T follicular helper cell (primary cell): Measurements from ENCODE around the gene FAM83G.

Experiments used
- DNase-seq: peaks from one replicate; pipeline ENCODE4 v3.0.0-alpha.2; 2020; ENCODE audit warnings: low read depth

Gene FAM83G

GRCh38 chr17:19009970-19010369, 5.4 kb upstream of the FAM83G start:
- DNase-seq: no peak

DNA sequence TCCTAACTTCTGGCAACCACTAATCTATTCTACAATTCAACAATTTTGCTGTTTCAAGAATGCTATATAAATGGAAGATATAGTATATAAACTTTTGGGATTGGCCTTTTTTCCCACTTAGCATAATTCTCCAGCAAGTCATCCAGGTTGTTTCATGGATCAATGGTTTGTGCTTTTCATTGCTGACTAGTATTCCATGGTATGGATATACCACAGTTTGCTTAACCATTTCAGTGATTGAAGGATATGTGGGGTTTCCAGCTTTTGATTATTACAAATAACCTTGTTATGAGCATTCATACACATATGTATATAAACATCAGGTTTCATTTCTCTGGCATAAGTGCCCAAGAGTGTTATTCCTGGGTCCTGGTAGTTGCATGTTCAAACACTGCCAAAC, 2.1 kb upstream of the FAM83G start:
- no peak for DNase-seq

GRCh38 chr17:19005789-19006430, 1.3 kb upstream of the FAM83G start:
- no peak for DNase-seq

- DNase-seq: no peak
Measured at GRCh38 chr17:19005137-19005773, 691 bp upstream of the FAM83G start.

- peak; percentile 11 for DNase-seq
Measured at GRCh38 chr17:19003543-19004420, 782 bp downstream of the FAM83G start.

GRCh38 chr17:19002805-19003542, 1.6 kb downstream of the FAM83G start:
- DNase-seq: no peak

DNA sequence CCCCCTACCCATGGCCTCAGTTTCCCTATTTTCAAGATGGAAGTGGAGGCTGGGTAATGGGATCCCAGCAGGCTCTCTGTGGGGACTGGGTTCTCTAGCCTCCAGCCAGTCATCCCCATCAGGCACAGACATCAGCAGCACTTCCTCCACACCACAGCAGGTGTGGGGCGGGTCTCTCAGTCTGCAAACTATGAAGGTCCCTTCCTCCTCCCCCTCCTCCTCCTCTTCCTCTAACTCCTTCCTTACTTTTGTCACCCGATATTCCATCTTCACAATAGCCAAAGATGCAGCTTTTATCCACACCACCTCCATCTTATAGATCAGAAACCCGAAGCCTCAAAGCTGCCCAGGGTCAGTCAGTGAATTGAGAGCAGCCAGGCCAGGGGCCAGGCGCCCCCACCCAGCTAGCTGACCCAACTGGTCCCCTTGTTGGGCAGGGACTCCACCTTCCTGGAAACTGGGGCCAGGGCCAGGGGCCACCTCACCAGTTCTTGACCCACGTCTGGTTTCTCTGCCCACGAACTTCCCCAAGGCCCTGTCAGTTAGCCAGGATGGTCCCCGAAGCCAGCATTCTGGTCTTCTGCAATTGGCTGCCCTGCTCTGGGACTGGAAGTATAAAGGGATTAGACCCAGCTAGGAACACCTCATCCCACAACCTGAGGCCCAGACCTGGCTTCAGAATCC, 2.5 kb downstream of the FAM83G start:
- no peak for DNase-seq

GRCh38 chr17:19000531-19001325, 3.8 kb downstream of the FAM83G start:
- DNase-seq: no peak

- DNase-seq: no peak
Measured at GRCh38 chr17:18999911-19000310, 4.7 kb downstream of the FAM83G start.

- no peak for DNase-seq
Measured at GRCh38 chr17:18999394-18999793, 5.2 kb downstream of the FAM83G start.

DNA sequence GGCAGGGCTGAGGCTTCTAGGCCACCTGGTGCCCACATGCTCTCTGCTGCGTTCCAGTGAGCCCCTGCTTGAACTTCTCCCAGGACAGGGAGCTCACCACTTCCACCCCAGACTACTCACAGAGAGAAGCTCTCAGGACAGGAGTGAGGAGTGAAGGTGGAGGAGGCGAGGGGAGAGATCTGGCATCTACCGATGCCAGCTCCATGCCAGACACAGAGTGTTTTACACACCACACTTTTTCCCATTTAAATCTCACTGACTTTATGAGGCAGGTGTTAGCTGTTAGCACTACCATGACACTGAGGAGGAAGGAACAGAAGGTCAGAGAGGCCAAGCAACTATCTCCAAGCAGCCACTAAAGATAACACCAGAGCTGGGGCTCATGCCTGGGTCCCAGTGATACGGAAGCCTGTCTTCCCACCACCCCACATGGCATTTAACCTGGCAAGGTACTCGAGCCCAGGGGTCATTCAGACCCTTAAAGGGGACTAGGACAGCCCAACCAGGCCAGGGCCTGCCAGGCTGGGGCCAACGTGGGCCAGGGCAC, 6.8 kb downstream of the FAM83G start:
- DNase-seq: no peak

DNA sequence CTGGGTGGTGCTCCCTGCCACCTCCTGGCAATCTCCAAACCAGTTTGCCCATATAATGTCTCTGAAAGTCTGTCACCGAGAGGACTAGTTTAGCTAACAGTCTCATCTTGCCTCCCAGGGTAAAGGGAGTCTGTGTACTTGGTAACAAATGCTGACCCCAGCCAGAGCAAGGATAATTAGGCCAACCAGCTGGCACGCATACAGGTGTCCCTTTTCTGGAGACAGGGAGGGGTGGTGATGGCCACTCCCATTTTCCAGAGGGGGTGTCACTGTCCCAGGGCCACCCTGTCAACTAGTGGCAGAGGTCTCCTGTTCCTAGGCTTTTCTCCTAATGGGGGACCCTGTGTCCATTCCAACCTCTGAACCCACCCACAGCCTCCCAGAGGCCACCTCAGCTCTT, 8.1 kb downstream of the FAM83G start:
- no peak for DNase-seq

GRCh38 chr17:18995220-18995619, 9.3 kb downstream of the FAM83G start:
- DNase-seq: no peak

GRCh38 chr17:18994631-18995030, 9.9 kb downstream of the FAM83G start:
- DNase-seq: no peak

DNA sequence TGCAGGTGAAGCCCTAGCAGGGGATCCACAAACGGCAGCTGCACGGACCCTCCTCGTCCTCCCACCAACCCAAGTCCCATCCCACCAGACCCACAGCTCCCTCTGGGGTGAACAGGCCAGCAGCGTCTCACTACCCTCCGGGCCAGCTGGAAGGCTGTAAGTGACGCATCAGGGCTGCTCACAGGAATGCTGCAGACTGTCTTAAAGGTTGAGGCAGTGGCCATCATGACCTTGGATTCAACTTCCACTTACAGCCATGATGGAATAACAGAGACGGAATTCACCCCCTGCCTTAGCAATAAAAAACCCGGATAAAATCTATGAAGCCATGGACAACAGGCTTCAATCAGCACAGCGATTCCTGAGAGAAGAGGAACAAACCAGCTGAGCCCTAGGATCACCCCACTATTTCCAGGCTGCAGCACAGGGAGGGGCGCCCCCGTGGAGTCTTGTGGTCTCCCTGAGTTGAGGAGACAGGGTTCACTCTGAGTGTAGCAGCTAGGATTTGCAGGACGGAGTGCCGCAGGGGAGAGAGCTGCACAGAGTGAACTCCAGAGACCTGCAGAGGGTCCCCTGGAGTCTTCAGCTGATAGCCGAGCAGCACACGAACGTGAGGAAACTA, 10.5 kb downstream of the FAM83G start:
- DNase-seq: no peak

DNA sequence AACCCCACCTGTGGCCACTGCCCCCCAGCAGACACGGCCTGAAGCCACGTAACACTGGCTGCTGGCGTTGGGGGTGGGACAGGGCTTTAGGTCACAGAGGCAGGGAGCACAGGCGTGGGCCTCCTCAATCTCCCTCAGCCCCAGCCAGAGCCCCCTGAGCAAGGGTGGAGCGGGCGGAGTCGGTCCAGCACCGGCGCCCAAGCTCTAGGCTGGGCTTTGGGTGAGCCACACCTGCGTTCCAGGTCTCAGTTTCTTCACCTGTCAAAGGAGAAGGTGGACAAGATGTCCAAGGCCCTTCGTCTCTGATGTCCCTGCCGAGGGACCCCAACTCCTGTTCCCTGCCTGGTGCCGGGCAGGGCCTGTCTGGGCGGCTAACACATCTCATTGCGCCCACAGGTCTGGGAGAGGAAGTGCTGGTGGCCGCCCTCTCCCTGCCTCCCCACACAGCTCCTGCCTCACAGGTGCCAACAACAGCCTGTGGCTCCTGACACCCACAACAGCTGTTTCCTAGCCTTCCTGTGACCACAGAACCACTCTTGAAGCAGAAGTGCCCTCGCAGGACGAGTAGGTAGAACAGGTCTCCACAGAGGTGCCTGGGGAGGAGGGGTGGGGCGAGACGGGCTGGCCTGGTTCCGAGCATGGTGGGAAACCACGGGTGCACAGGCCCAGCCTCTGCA, 12.0 kb downstream of the FAM83G start:
- DNase-seq: no peak

- no peak for DNase-seq
Measured at GRCh38 chr17:18991531-18992315, 12.8 kb downstream of the FAM83G start.

GRCh38 chr17:18990331-18990730, 14.2 kb downstream of the FAM83G start:
- DNase-seq: no peak
